Stimulated activated CD8-positive, alpha-beta memory T cell treated with anti-CD3 and anti-CD28 coated beads, Interleukin-12 subunit alpha, Interleukin-12 subunit beta, amount 100 ng/mL, for 1 hour (primary cell): ENCODE results near the gene LMOD1.
"Not testable (repeated sequence)": the region's sequence is repeated elsewhere in the genome, so short reads cannot be mapped to it uniquely, and the experiment has no call there.

Experiments
- DNase-seq: peaks from one replicate; pipeline ENCODE4 v3.0.0-alpha.2; 2020; ENCODE audit warnings: low read depth

Gene LMOD1

GRCh38 chr1:201947697-201948008 lies 1.3 kb upstream of the LMOD1 start:
- DNase-seq, result no peak

GRCh38 chr1:201945863-201946223 lies 505 bp downstream of the LMOD1 start:
- no peak for DNase-seq

GRCh38 chr1:201945157-201945556 lies 1.2 kb downstream of the LMOD1 start:
- DNase-seq, result no peak

GRCh38 chr1:201944639-201945038 lies 1.7 kb downstream of the LMOD1 start:
- DNase-seq, result no peak

GRCh38 chr1:201944002-201944401 lies 2.3 kb downstream of the LMOD1 start:
- no peak for DNase-seq

GRCh38 chr1:201942129-201942495 lies 4.2 kb downstream of the LMOD1 start:
- DNase-seq, result no peak

- no peak for DNase-seq
Measured at GRCh38 chr1:201941420-201942128, 4.8 kb downstream of the LMOD1 start.

- not testable (repeated sequence) for DNase-seq
Measured at GRCh38 chr1:201940316-201940715, 6.0 kb downstream of the LMOD1 start.

GRCh38 chr1:201939574-201939973 lies 6.8 kb downstream of the LMOD1 start:
- DNase-seq, result no peak

- DNase-seq, result no peak
Measured at GRCh38 chr1:201939148-201939547, 7.2 kb downstream of the LMOD1 start.

GRCh38 chr1:201938440-201939035 lies 7.8 kb downstream of the LMOD1 start:
- DNase-seq, result no peak

GRCh38 chr1:201937624-201938213 lies 8.6 kb downstream of the LMOD1 start:
- no peak for DNase-seq

GRCh38 chr1:201933840-201934430 lies 12.4 kb downstream of the LMOD1 start:
- DNase-seq, result no peak

GRCh38 chr1:201930803-201931202 lies 15.5 kb downstream of the LMOD1 start:
- no peak for DNase-seq

GRCh38 chr1:201930137-201930536 lies 16.2 kb downstream of the LMOD1 start:
- DNase-seq, result no peak

GRCh38 chr1:201928266-201928665 lies 18.1 kb downstream of the LMOD1 start:
- DNase-seq, result no peak

- no peak for DNase-seq
Measured at GRCh38 chr1:201925981-201926645, 20.2 kb downstream of the LMOD1 start.

GRCh38 chr1:201925301-201925567 lies 21.1 kb downstream of the LMOD1 start:
- DNase-seq, result no peak

- DNase-seq, result no peak
Measured at GRCh38 chr1:201921952-201922558, 24.3 kb downstream of the LMOD1 start.

- DNase-seq, result no peak
Measured at GRCh38 chr1:201918343-201918742, 28.0 kb downstream of the LMOD1 start.

GRCh38 chr1:201917362-201918033 lies 28.9 kb downstream of the LMOD1 start:
- DNase-seq, result no peak

GRCh38 chr1:201916649-201917249 lies 29.6 kb downstream of the LMOD1 start:
- DNase-seq, result no peak
